HS-27A (cell line): Measurements from ENCODE around the gene TMEM170B.

ENCODE experiments used
- DNase-seq: peaks from one replicate; pipeline ENCODE4 v3.0.0-alpha.2; 2012; ENCODE audit warnings: low read depth, missing footprints

Gene TMEM170B

GRCh38 chr6:11537229-11538051 is at the start of gene TMEM170B:
TSS of gene TMEM170B (plus strand) at chr6:11537749. CDS start at chr6:11538278, 529 bp downstream.
- peak; percentile 84 for DNase-seq

GRCh38 chr6:11490996-11491395 is 46.6 kb upstream of the TMEM170B start:
- DNase-seq = no peak

- no peak for DNase-seq
Measured at GRCh38 chr6:11491596-11492463, 45.7 kb upstream of the TMEM170B start.

- DNase-seq = no peak
Measured at GRCh38 chr6:11492464-11493290, 44.9 kb upstream of the TMEM170B start.

- DNase-seq = no peak
Measured at GRCh38 chr6:11493974-11494373, 43.6 kb upstream of the TMEM170B start.

GRCh38 chr6:11494786-11495564 is 42.6 kb upstream of the TMEM170B start:
- DNase-seq = no peak

- no peak for DNase-seq
Measured at GRCh38 chr6:11495565-11496145, 41.9 kb upstream of the TMEM170B start.

- peak; percentile 79 for DNase-seq
Measured at GRCh38 chr6:11496152-11497060, 41.1 kb upstream of the TMEM170B start.

GRCh38 chr6:11497107-11497506 is 40.4 kb upstream of the TMEM170B start:
- no peak for DNase-seq

GRCh38 chr6:11497881-11498280 is 39.7 kb upstream of the TMEM170B start:
- DNase-seq = no peak

- DNase-seq = no peak
Measured at GRCh38 chr6:11500008-11500407, 37.5 kb upstream of the TMEM170B start.

GRCh38 chr6:11509471-11509870 is 28.1 kb upstream of the TMEM170B start:
- no peak for DNase-seq

GRCh38 chr6:11514672-11515071 is 22.9 kb upstream of the TMEM170B start:
- no peak for DNase-seq

GRCh38 chr6:11515763-11516162 is 21.8 kb upstream of the TMEM170B start:
- no peak for DNase-seq

- no peak for DNase-seq
Measured at GRCh38 chr6:11522812-11523605, 14.5 kb upstream of the TMEM170B start.

GRCh38 chr6:11525468-11526155 is 11.9 kb upstream of the TMEM170B start:
- no peak for DNase-seq

- no peak for DNase-seq
Measured at GRCh38 chr6:11526156-11526505, 11.4 kb upstream of the TMEM170B start.

GRCh38 chr6:11527274-11527870 is 10.2 kb upstream of the TMEM170B start:
- DNase-seq = no peak
